ENCODE measurements around the gene MYL12A.
A peak's percentile ranks its signal among the peaks of the same experiment; 100 is the strongest.

MYL12A gene

DNA sequence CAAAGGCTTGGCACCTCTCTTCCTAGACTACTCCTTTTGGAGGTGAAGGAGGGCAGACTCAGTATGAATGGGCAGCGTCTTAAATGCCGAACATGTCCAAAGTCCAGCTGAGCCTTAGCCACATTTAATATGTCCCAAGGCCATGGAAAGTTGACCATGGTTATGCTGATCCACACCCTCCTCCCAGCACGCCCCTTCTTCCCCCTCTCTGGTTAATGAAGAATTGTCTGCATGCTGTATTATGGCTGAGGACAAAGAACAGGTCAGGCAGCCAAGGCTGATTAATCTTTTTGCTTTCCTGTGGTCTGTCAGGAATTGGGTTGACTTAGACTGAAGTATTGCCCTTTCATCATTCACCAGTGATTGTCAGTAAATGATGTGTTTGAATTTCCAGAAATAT, 22.0 kb upstream of the MYL12A start:
- DNase-seq (ENCODE audit: low spot score) = no peak

DNA sequence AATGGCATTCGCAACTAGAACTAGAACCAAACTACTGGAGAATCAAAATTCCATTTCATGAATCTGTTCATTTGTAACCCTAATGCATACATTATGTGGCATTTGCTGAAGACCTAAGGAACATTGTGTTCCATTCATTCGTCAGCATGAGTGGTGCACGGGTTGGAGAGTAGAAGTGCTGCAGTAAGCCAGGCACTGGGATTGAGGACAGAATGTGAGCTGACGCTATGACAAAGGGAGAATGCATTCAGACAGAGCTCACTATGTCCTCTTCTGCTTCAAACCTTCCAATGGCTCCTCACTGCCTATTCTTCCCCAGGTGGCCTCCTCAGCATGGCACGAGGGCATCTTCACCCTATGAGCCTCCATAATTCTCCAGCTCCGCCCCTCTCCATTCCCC, 21.6 kb upstream of the MYL12A start:
- DNase-seq (ENCODE audit: low spot score) = no peak

DNA sequence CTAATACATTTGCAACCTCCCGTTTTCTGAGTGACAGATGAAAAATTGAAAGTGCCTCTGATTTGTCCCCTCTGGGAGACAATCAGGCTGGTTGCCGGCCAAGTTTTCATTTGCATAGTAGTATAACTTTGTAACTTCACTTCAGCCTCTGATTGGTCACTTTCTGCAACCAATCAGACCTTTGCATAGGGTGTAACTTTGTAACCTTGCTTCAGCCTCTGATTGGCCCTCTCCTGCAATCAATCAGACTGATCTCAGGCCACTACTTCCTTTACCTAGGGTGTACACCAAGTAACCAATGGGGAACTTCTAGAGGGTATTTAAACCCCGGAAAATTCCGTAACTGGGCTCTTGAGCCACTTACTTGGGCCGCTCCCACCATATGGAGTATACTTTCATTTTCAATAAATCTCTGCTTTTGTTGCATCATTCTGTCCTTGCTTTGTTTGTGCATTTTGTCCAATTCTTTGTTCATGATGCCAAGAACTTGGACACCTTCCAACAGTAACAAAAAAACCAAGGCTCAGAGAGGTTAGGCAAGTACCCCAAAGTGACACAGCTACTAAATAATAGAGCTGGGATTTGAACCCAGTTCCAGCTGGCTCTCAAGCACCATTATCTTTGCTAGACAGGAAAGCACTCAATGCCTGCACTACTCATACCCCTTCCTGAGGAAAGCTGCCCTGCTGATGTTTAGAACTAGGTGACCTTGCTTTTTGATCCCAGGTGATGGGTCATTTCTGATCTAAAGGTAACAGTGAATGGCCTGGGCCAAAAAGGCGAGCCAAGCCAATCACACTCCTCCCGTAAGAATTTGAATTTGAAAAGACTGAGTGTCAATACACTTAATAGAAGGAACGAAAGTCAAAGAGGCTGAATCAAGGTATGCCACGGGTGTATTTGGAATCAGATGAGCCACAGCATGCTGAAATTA, 16.9 kb upstream of the MYL12A start:
- no peak for DNase-seq (ENCODE audit: low spot score)

DNA sequence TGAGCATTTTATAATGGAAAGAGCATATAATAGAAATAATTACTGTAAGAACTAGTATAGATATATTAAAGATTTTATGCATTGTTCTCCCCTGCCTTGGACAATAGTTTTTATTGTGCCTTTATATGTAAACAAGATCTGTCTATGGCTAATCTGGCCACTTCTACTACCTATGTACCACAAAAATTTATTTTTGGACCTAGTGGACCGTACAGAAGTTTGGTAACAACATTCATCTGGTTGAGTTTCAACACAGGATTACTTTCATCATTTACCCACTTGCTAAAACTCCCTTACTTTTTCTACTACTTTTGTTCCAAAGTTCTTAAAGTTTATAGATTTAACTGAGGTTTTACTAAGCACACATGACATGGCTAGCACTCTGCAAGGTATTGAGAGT, 14.6 kb upstream of the MYL12A start:
- no peak for DNase-seq (ENCODE audit: low spot score)

DNA sequence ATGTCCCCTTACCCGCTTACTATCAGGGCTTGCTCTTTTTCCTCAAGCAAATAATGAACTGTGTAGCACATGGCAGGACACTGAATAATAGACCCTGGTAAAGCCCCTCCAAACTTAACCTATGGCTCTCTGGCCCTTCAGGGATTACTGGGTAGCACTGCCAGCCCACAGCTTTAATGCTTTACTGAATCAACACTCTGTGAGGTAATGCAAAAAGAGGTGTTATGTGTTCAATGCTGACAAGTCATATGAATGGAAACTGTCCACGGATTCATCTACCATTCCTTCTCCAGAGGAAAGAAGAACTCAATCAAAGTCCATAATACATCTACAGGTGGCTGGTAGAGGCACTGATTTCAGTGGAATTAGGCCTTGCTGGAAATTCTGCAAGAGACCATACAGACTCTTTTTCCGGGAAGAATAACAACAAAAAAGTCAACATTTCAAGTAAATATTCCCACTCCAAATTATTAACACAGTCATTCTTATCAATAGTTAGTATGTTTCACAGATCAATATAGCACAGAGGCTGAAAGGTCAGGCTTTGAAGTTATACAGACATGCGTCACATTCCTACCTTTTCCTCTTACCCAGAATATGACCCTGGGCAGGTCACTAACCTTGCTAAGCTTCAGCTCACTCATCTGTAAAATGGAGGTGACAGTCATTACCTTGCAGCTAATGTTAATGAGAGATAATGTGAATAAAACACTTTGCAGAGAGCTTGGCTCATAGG, 14.0 kb upstream of the MYL12A start:
- DNase-seq (ENCODE audit: low spot score) = no peak

DNA sequence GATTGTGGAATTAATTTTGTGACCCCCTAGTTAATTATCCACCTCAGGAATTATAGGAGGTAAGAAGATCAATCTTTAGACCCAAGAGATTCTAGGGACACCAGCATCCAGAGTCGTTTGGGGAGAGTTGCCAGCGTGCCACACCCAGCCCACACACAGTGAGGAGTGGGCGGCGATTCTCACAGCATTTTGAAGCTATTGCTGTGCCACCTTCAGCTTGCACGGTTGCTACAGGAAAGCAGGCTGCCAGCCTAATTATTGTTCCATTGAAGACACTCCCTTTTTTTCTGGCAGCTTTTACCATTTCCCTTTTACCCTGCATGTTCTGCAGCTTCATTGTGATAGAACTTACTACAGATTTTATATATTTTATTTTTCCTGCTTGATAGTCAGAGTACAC, 13.1 kb upstream of the MYL12A start:
- no peak for DNase-seq (ENCODE audit: low spot score)

DNA sequence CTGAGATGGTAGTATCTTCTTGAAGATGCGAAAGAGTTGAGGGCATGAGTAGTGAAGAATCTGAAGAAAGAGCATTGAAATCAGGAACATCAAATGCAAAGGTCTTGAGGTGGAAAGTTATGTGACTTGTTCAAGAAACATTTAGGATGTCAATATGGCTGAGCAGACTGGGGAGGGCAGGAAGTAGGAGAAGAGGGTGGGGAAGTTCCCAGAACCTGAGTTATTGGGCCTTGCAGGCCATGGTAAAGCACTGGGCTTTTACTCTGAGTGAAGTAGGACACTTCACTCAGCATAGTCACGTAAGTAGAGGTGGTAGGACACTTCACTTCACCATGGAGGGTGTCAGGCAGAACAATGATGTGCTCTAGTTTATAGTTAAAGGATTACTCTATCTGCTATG, 11.8 kb upstream of the MYL12A start:
- DNase-seq (ENCODE audit: low spot score) = no peak

DNA sequence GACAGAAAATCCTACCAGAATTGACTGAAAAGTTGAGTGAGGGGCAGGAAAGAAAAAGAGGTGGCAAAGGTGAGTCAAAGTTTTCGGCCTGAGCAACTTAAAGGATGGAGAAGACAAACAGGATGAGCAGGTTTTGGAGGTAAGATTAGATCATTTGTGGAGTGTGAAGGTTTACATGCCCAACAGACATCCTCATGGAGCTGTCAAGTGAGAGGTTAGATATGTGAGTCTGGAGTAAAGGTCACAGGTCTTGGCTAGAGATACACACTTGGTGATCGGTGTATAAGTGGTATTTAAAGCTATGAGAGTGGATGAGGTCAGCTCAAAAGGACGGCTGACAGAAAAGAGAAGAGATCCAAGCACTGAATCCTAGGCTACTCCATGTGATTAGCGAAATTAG, 11.1 kb upstream of the MYL12A start:
- DNase-seq (ENCODE audit: low spot score) = no peak

DNA sequence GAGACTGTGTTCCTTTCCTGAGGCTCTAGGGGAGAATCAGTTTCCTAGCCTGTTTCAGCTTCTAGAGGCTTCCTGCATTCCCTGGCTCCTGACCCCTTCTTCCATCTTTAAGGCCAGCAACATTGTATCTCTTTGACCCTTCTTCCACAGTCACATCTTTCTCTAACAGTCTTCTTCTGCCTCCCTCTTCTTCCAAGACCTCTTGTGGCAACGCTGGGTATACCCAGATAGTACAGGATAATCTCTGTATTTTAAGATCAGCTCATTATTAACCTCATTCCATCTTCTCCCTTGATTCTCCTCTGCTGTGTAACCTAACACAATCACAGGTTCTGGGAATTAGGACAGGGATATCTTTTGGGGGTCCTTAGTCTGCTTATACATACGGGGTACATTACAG, 8.9 kb upstream of the MYL12A start:
- no peak for DNase-seq (ENCODE audit: low spot score)

DNA sequence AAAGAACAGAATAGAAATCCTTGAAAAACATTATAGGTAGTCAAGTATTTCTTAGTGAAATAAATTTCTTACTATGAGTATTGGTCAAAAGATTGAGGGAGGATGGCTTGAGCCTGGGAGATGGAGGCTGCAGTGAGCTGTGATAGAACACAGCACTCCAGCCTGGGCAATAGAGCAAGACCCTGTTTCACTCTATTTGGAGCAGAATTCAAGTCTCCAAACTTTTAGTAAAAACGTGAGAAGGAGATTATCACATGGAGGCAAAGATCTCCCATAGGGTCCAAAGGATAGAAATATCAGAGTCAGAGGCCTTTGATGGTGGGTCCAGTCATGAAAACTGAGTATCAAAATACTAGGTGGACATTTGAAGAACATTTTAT, 2.4 kb upstream of the MYL12A start:
- DNase-seq (ENCODE audit: low spot score) = no peak

DNA sequence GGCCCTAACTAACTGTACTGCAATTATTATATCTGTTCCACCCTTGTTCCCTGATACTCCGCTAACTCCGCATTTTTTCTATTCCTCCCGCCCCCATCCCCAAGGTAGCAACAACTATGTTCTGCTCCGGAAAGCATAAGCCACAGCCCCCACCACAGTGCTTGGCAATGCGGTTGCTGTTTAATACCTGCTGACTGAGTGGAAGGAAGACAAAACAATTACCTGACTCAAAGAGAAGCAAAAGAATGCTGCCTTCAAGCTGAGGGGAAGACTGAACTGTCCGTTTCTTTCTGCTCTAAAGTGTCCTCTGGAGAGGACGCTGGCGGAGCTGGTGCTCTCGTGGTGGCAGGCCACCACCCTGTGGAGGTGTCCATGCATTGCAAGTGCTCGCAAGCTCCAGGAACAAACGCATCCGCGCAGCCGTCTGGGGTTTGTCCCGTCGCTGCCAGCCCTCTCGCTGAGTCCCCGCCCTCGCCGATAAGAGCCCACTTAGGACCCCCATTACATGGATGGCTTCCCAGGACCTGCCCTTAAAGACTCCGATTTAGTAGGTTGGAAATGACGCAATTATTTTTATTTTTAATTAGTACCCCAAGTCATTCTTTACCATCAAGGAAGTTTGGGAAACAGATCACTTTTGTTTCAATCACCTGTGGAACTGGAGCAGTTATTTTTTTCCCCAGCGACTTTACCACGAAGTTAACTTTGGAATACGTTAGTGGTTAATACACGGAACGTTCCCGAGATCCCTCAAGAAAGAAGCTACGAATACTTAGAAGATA, 1.6 kb upstream of the MYL12A start:
- peak; percentile 91 for DNase-seq (ENCODE audit: low spot score)

DNA sequence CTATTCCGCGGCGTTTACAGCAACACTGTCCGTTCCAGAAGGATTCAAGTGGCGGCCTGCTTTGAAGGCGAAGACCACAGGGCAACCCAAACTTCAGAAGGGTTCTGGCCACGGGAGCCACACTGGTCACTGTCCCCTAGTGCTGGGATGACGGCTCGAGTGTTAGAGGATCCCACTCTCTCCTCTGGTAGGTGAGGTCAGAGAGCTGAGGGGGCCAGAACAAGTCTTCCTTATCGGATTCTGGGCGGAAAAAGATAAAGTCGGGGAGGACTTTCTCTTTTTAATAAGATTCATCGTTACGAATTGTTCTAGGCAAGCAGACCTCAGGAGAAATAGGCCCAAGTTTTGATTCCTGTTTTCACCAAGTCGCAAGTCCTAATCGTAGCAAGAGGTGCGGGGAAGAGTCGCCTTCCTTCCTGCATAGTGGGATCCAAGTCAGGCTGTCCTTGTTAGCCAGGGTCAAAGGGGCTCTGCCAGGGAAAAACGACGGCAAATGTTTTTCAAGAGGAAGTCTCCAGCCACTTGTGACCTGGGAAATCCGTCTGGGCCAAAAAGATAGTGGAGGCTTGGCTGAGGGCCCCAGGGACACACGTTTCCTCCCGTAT, 864 bp upstream of the MYL12A start:
- DNase-seq (ENCODE audit: low spot score) = no peak

DNA sequence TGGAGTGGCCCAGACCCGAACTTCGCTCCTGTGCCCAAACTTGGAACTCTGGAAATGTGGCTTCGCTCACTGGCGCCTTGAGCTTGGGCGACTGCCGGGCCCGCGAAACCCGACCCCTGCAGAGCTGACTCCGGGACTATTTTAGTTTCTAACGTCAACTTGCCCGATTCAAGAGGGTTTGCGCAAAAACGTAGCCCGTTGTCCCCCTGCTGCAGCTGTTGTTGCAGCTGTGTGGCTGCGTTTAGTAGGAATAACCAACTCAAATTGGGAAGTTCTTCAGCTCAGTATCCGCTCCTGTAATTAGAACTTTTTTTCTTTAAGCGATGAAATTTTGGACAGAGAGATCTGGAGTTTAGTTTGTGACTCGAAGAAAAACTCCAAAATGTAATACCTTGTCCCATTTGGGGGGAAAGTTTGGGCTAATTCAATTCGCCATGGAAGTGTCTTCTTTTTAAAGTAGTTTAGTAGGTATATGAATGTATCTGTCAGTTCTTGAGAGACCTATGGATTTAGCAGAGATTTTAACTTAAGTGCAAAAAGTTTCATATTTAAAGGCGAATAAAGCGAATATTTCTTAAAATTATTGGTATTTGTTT, 559 bp downstream of the MYL12A start:
- no peak for DNase-seq (ENCODE audit: low spot score)

DNA sequence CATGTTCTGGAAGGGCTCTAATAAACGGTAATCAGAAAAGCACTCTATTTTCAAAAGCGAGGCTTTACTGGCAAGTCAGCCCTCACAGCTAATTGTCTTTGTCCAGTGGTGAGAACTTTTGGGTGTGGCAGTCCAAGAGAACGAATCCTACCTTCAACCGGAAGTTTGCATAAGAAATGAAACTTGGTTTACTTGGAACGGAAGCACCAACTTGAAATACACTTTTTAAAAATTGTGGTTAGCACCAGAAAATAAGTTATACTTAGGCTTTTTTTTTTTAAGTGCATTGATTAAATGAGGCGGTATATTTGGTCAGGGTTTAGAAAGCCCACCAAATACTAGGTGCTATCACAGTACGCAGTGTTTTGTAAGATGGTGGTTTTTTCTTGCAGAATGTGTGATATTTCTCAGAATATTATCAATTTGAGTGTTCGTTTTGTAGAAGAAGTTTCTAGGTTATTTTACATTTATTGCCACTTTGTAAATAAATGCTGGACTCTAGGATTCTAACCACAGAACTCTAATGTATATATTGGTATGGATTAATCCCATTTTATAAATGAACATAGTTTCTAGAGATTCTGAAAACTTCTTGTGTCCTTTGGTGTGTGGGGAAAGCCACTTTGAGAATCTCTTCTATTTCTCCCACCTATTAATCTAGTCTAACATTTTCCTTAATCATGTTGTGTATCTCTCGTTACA, 1.2 kb downstream of the MYL12A start:
- peak; percentile 61 for DNase-seq (ENCODE audit: low spot score)

DNA sequence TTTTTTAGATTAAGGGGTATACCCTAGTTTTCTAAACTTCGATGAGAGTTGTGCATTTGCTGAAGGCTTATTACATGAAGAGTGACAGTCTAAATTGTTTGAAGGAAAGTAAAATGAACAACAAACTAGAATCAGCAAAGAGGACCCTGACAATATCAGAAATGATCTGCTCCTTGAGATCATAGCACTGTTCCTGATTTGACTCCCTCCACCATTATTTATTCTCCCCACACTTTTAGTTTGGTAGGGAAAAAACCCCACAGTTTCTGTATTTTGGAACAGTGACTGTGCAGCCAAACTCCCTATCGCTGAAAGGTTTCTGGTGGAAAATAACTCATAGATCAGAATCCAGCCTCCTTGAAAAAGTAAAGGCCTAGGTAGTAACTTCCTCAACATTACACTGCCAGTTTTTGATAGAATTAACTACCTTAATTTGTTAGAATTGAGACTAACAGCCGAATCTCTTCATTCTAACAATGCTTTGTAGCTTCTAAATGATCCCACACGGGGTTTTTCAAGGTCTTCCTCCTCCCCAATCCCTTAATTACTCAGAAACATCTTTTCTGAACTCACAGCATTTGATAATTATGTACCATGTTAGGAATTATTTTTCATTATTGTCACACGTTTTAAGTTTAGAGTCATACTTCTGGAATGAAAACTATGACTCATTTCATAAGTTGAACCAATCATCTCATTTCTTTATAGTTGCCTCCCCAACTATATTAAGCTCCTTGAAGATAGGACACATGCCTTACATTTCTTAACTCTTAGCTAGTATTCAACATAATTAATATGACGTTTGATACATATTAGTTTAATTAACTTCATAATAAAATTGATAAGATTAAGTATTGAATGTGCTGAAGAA, 2.9 kb downstream of the MYL12A start:
- peak; percentile 23 for DNase-seq (ENCODE audit: low spot score)

DNA sequence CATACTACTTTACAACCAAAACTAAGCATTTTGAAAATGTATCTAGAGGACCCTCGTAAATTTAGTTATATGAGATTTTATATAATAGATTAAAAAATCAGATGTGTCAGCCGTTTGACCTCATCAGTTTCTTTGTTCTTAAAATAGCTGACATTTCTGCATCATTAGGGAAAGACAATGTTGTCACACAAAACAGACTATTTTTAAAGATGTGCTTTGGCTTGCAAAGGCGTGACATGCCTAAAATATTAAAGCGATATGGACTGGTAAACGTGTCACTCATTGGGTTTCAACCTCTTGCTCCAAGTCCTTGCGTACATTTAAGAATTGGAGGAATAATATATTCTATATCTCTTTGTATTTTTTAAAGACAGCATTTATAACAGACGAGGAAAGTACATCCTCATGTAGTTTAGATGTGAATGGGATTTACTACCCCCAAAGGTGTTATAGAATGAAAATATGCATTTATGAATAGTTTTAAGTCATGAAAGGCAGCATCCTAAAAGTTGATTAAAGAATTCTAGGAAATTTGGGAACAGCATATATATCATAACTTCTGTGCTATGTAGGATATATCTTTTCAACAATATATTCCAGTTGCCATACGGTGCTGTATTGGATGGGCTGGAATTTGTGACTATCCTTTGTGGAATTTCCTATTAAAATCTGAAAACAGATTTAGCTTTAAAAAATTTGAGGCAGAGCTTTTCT, 3.8 kb downstream of the MYL12A start:
- no peak for DNase-seq (ENCODE audit: low spot score)

DNA sequence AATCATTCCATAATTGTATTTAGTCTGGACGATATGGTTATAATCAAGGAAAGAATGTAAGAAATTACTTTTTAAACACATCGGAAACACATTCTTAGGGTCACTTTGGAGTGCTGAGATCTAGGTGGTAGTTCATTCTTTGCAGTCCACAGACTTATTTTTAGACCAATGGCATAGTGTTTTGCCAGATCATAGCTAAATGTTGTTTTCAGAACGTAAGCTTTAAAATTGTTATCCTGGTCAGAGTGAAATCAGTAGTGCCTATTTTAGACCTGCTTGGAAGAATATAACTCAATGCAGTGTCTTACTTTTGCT, 4.3 kb downstream of the MYL12A start:
- DNase-seq (ENCODE audit: low spot score) = no peak

DNA sequence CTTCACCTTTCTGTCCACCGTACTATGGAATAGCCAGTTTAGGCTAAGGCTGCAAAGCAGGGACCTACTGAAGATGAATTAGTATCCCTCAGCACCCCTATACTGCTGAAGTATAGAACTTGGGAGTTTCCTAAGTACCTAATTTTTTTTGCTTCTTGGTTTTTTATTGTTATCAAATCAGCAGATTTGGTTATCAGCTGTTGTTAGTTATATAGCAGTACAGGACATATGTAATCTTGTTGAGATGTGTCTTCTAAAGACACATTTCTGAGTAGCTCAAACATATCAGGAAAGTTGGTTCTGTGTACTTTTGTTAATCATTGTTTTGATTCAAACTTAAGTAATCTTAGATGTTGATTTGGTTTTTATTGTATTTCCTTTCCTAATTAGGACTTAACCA, 5.2 kb downstream of the MYL12A start:
- DNase-seq (ENCODE audit: low spot score) = no peak

DNA sequence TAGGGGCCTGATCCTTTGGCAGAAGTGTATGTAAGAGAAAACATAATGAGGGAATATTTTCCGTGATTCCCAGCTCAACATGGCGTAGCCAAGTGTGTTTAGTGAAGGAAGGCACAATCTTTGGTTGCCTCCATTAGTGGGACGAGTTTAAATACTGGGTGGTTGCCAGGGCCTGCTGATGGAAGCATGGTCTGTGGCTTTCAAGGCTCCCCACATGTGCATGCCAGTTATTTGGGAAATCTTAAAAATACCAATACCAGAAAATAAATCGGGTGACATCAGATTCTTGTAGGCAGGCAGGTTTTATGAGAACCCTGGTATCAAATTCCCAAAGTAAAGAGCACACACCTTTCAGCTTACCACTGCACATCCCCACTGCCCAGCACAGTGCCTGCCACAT, 7.1 kb downstream of the MYL12A start:
- DNase-seq (ENCODE audit: low spot score) = no peak

Measured in hematopoietic multipotent progenitor cell treated with erythropoietin and hydrocortisone succinate and interleukin-3 and kit ligand, for 17 days (in vitro differentiated cells).